Hepatocyte (in vitro differentiated cells): ENCODE data around the gene RASGRF1. TPM values are rescaled to one million over a fixed set of nuclear protein-coding genes. Genes with fewer than 3 reads are reported as not detected.

Experiments used
- DNase-seq: peaks from one replicate; pipeline ENCODE4 v3.0.0-alpha.2; 2016; ENCODE audit warnings: low spot score
- H2AFZ ChIP-seq: fragments of 200-600 bp; sonication (generic); 2 replicates; pipeline ENCODE4 v1.6.0; 2016; ENCODE audit warnings: antibody characterized with exemption, mild to moderate bottlenecking
- H3K27ac ChIP-seq: fragments of 200-600 bp; sonication (generic); 2 replicates; pipeline ENCODE4 v1.5.1; 2016; ENCODE audit warnings: mild to moderate bottlenecking
- H3K27me3 ChIP-seq: fragments of 200-600 bp; sonication (generic); 2 replicates; pipeline ENCODE4 v1.6.1; 2016
- H3K36me3 ChIP-seq: fragments of 200-600 bp; sonication (generic); replicated peaks from 2 replicates; pipeline ENCODE4 v1.5.1; 2016; ENCODE audit warnings: low read depth; ENCODE audit not compliant: insufficient read depth
- H3K4me1 ChIP-seq: fragments of 200-600 bp; sonication (generic); 2 replicates; pipeline ENCODE4 v1.5.1; 2016; ENCODE audit warnings: mild to moderate bottlenecking, moderate library complexity; ENCODE audit not compliant: insufficient read depth
- H3K4me2 ChIP-seq: fragments of 200-600 bp; sonication (generic); 2 replicates; pipeline ENCODE4 v1.6.0; 2016
- H3K4me3 ChIP-seq: fragments of 200-600 bp; sonication (generic); 2 replicates; pipeline ENCODE4 v1.5.1; 2016; ENCODE audit warnings: mild to moderate bottlenecking
- H3K79me2 ChIP-seq: fragments of 200-600 bp; sonication (generic); 2 replicates; pipeline ENCODE4 v1.6.0; 2017; ENCODE audit warnings: mild to moderate bottlenecking
- H3K9me2 ChIP-seq: fragments of 200-600 bp; sonication (generic); replicated peaks from 2 replicates; pipeline ENCODE4 v1.6.0; 2017; ENCODE audit warnings: mild to moderate bottlenecking; ENCODE audit not compliant: insufficient read depth
- H3K9me3 ChIP-seq: fragments of 200-600 bp; sonication (generic); 2 replicates; pipeline ENCODE4 v1.5.1; 2016; ENCODE audit warnings: low read depth, mild to moderate bottlenecking
- H4K20me1 ChIP-seq: fragments of 200-600 bp; sonication (generic); 2 replicates; pipeline ENCODE4 v1.6.0; 2016; ENCODE audit warnings: mild to moderate bottlenecking; ENCODE audit not compliant: insufficient read depth, poor library complexity, severe bottlenecking
- CTCF ChIP-seq: fragments of 200-600 bp; sonication (generic); IDR thresholded peaks from 2 replicates; pipeline ENCODE4 v1.5.1; 2016; ENCODE audit warnings: antibody characterized with exemption, mild to moderate bottlenecking; ENCODE audit not compliant: poor library complexity
- EZH2 ChIP-seq: fragments of 200-600 bp; sonication (generic); IDR thresholded peaks from 2 replicates; pipeline ENCODE4 v1.6.1; 2016; ENCODE audit warnings: antibody characterized with exemption, mild to moderate bottlenecking, borderline replicate concordance
- EZH2phosphoT487 ChIP-seq: fragments of 200-600 bp; sonication (generic); IDR thresholded peaks from one replicate; pipeline ENCODE4 v1.6.1; 2018; ENCODE audit warnings: antibody characterized with exemption, mild to moderate bottlenecking, low read depth, moderate library complexity; ENCODE audit not compliant: unreplicated experiment, severe bottlenecking
- WGBS: methylation state at CpG from one replicate; pipeline ENCODE4 v1.1.6; 2016; ENCODE audit warnings: low lambda C conversion rate; ENCODE audit errors: missing lambda C conversion rate; 5-methylcytosine and 5-hydroxymethylcytosine counted together
- polyA plus RNA-seq: library from polyadenylated mRNA; unstranded; fragments of >200 nt; fragmentation: Nextera tagmentation; extraction: Ambion mirVana; gene quantifications from 2 replicates; pipeline ENCODE4 v1.2.1, GENCODE V29; 2016
- total RNA-seq: library from RNA; depleted of rRNA; stranded (reverse); fragments of >200 nt; gene quantifications from 2 replicates; pipeline ENCODE4 v1.2.3, GENCODE V29; 2014

Gene RASGRF1
- total and polyA plus RNA-seq, 2 experiments from 2014 or later, result 0.52 to 1.5 TPM

DNA sequence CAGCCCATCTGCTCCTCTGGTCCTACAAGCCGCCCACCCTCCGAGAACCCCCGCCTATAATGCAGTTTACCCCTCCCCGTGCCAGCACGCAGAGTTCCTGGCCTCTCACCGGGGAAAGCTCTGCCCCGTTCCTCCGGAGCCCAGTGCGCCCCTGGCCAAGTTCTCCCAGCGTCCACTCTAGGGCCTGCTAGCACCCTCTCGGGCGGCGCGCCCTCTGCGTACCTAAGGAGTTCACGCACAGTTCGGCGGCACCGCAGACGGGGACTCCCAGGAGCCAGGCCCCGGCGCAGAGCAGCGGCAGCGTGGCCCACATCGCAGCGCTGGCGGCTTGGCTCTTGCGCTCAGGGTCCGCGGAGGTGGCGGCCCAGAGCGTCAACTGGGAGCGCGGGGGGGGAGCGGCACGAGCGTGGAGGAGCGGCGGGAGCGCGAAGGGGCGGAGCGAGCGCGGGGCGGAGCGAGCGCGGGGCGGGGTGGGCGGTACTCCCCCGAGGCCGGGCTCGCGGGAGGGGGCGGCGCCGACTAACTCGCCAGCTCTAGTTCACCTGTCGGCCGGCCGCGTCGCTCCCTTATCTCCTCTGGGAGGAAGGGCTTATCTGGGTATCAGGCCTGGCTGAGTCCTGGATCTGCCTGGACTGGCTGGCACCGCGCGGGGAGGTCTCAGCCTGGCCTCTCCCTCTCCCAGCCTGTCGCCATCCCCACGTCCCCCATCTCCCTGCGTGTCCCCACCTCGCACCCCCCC, 145.7 kb downstream of the RASGRF1 start, which contains the start of gene CTSH:
Gene CTSH, minus strand, starts transcription at position 378 of the 739 bp plus-strand sequence. Its CDS starts 65 bp downstream, at position 313.
- Histone ChIP-seq H3K27me3 (no peaks in the 10 kb centered on the region), H3K4me2 (peak within 1 kb of the TSS; percentile 97), H4K20me1 (no peaks in the 10 kb centered on the region), H3K9me3 (no peaks in the 10 kb centered on the region), H3K4me1 (peaks cover 8% of the 10 kb centered on the region), H3K27ac (peak within 1 kb of the TSS; percentile 94), H3K79me2 (peaks cover 9% of the 10 kb centered on the region), H3K4me3 (peak within 1 kb of the TSS; percentile 76), H3K36me3 (no peaks in the 10 kb centered on the region), H2AFZ (peak within 1 kb of the TSS; percentile 85), H3K9me2 (no peaks in the 10 kb centered on the region)
- DNase-seq, result peak; percentile 95
- WGBS, result 1% methylated on average over 34 of the region's 71 CpGs
- TF ChIP-seq CTCF (no peak), EZH2phosphoT487 (no peak), EZH2 (no peak)

DNA sequence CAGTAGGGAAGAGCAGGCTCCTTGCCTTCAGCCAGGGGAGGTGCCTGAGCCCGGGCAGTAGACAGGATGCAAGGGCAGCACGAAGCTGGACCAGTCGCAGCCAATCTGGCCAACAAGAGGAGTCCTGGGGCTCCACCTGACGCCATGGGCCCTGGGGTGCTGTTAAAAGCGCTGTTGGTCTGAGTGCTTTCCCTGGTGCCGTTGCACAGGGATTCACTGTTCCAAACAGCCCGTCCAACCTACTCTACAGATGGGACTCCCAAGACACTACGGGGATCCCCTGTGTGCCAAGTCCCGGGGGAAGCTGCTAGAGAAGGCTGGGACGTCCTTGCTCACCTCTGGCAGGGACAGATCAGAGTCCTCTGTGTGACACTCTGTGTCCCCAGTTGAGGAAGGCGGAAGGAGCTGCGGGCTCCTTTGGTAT, 146.4 kb downstream of the RASGRF1 start:
- H3K4me2 ChIP-seq, result peak overlapping the region; percentile 97
- no peak for DNase-seq

DNA sequence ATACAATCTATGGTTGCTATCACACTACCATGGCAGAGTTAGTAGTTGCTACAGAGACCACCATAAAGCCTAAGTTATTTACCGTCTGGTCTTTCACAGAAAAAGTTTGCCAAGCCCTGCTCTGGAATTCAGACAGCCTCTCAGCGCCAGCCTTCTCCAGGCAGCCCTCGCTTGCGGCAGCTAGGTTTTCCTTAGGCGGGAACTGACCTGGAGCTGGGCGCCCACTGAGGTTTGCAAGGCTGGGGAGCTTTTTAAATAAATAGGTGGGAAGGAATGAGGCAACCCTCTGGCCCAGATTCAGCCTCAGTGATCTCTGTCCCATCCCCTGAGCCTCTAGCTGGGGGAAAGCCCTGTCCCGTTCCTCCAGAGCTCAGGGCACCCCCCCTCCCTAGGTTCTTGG, 146.9 kb downstream of the RASGRF1 start:
- Histone ChIP-seq H4K20me1 (no peaks in the 10 kb centered on the region), H2AFZ (no peak overlapping the region), H3K36me3 (no peaks in the 10 kb centered on the region), H3K79me2 (peaks cover 9% of the 10 kb centered on the region), H3K4me1 (peaks cover 6% of the 10 kb centered on the region), H3K4me3 (peak overlapping the region; percentile 76), H3K27me3 (no peaks in the 10 kb centered on the region), H3K9me2 (no peaks in the 10 kb centered on the region), H3K4me2 (peak overlapping the region; percentile 97), H3K9me3 (no peaks in the 10 kb centered on the region), H3K27ac (peak overlapping the region; percentile 94)
- 59% methylated on average over 7 of the region's 7 CpGs for WGBS
- DNase-seq, result peak; percentile 67
- TF ChIP-seq EZH2 (no peak), CTCF (no peak), EZH2phosphoT487 (no peak)

More for the DNA sequence above, 146.4 kb downstream of the RASGRF1 start:
- Histone ChIP-seq H3K4me3 (peak overlapping the region; percentile 76), H3K4me1 (peaks cover 6% of the 10 kb centered on the region), H2AFZ (peak overlapping the region; percentile 85), H3K27me3 (no peaks in the 10 kb centered on the region), H3K9me2 (no peaks in the 10 kb centered on the region), H3K9me3 (no peaks in the 10 kb centered on the region), H3K79me2 (peaks cover 9% of the 10 kb centered on the region), H3K27ac (peak overlapping the region; percentile 94), H3K36me3 (no peaks in the 10 kb centered on the region), H4K20me1 (no peaks in the 10 kb centered on the region)
- TF ChIP-seq EZH2 (no peak), CTCF (no peak), EZH2phosphoT487 (no peak)
- 53% methylated on average over 12 of the region's 12 CpGs for WGBS
